SK-N-SH (cell line): Measurements from ENCODE around the gene ZNF827. TPM values are rescaled to one million over a fixed set of nuclear protein-coding genes. Genes with fewer than 3 reads are reported as not detected.
A peak's percentile ranks its signal among the peaks of the same experiment; 100 is the strongest.

Experiments
- CTCF ChIA-PET: fragments of 300-600, 350-600 bp; formaldehyde crosslinking; extraction: SDS; loops from one replicate; lab custom pipeline; 2021; lab: Yijun Ruan, JAX
- POLR2A ChIA-PET: fragments of 350-600 bp; sonication (Branson Sonifier 250); formaldehyde crosslinking; extraction: SDS; loops from one replicate; lab custom pipeline; 2020; ENCODE audit warnings: antibody characterized with exemption, inconsistent platforms; lab: Yijun Ruan, JAX
- DNase-seq: peaks from one replicate; pipeline ENCODE4 v3.0.0; 2012
- H2AFZ ChIP-seq: fragments of 200-600 bp; sonication (generic); 2 replicates; pipeline ENCODE4 v1.8.1; 2016; ENCODE audit warnings: antibody characterized with exemption, mild to moderate bottlenecking, low read depth
- H3F3A ChIP-seq: fragments of 200-600 bp; sonication (generic); replicated peaks from 2 replicates; pipeline ENCODE3; 2016; ENCODE audit warnings: antibody characterized with exemption, mild to moderate bottlenecking; ENCODE audit not compliant: insufficient read depth
- H3K27ac ChIP-seq, 2 experiments: fragments of 200-500 bp in 1 of 2; fragments of 200-600 bp in 1 of 2; sonication (Bioruptor generic) in 1 of 2; sonication (generic), shearing (Covaris generic) in 1 of 2; 2 replicates each; pipeline versions ENCODE4 v1.5.1 to v1.6.1; 2014 to 2016; ENCODE audit warnings: low read depth in 2 of 2, inconsistent platforms in 1 of 2, low read length in 1 of 2, mild to moderate bottlenecking in 1 of 2, mixed read lengths in 1 of 2
- H3K27me3 ChIP-seq: fragments of 200-600 bp; sonication (generic), shearing (Covaris generic); 2 replicates; pipeline ENCODE4 v1.6.1; 2016; ENCODE audit warnings: mixed run types; ENCODE audit not compliant: insufficient read depth
- H3K36me3 ChIP-seq, 2 experiments: fragments of 200-500 bp in 1 of 2; fragments of 200-600 bp in 1 of 2; sonication (Bioruptor generic) in 1 of 2; sonication (generic) in 1 of 2; replicated peaks in 1 of 2; 2 replicates each; pipeline versions ENCODE3 to v1.5.1; 2014 to 2016; ENCODE audit warnings: low read length in 1 of 2, mild to moderate bottlenecking in 1 of 2; ENCODE audit not compliant: insufficient read depth in 2 of 2, control insufficient read depth in 1 of 2
- H3K4me1 ChIP-seq, 2 experiments: fragments of 200-500 bp in 1 of 2; fragments of 200-600 bp in 1 of 2; sonication (Bioruptor generic) in 1 of 2; sonication (generic), shearing (Covaris generic) in 1 of 2; 2 replicates each; pipeline versions ENCODE4 v1.5.1 to v1.6.1; 2014 to 2016; ENCODE audit warnings: low read depth in 1 of 2, low read length in 1 of 2, mixed run types in 1 of 2; ENCODE audit not compliant: insufficient read depth in 2 of 2, control insufficient read depth in 1 of 2
- H3K4me2 ChIP-seq: fragments of 200-600 bp; sonication (generic), shearing (Covaris generic); 2 replicates; pipeline ENCODE4 v1.6.1; 2017; ENCODE audit warnings: mixed run types
- H3K4me3 ChIP-seq, 2 experiments: fragments of 200-500 bp in 1 of 2; fragments of 200-600 bp in 1 of 2; sonication (Bioruptor generic) in 1 of 2; sonication (generic), shearing (Covaris generic) in 1 of 2; 2 replicates each; pipeline versions ENCODE4 v1.5.1 to v1.8.1; 2014 to 2016; ENCODE audit warnings: low read depth in 2 of 2, inconsistent platforms in 1 of 2, low read length in 1 of 2, mild to moderate bottlenecking in 1 of 2, mixed read lengths in 1 of 2, moderate library complexity in 1 of 2
- H3K79me2 ChIP-seq: fragments of 200-600 bp; sonication (generic); 2 replicates; pipeline ENCODE4 v1.8.1; 2017; ENCODE audit warnings: mild to moderate bottlenecking; ENCODE audit not compliant: insufficient read depth
- H3K9ac ChIP-seq: fragments of 200-600 bp; sonication (generic); 2 replicates; pipeline ENCODE4 v1.6.1; 2017; ENCODE audit warnings: mixed run types
- H3K9me2 ChIP-seq: fragments of 200-600 bp; sonication (generic); 2 replicates; pipeline ENCODE4 v1.6.1; 2017; ENCODE audit warnings: mixed run types
- H3K9me3 ChIP-seq: fragments of 200-600 bp; sonication (generic); 2 replicates; pipeline ENCODE4 v1.6.1; 2017; ENCODE audit warnings: mixed run types, mild to moderate bottlenecking, moderate library complexity
- H4K20me1 ChIP-seq: fragments of 200-600 bp; sonication (generic); 2 replicates; pipeline ENCODE4 v1.6.1; 2017; ENCODE audit warnings: mild to moderate bottlenecking, mixed run types; ENCODE audit not compliant: insufficient read depth
- CHD2 ChIP-seq: fragments of 150-350 bp; IDR thresholded peaks from 2 replicates; pipeline ENCODE4 v1.6.1; 2018; ENCODE audit warnings: low read length; ENCODE audit not compliant: partially characterized antibody
- EZH2phosphoT487 ChIP-seq: fragments of 200-600 bp; sonication (generic); IDR thresholded peaks from 2 replicates; pipeline ENCODE4 v1.6.1; 2017; ENCODE audit warnings: low read depth, mixed run types, mild to moderate bottlenecking, antibody characterized with exemption, moderate library complexity, borderline replicate concordance
- FOXJ3 ChIP-seq: sonication (generic); formaldehyde crosslinking; IDR thresholded peaks from 2 replicates; pipeline ENCODE4 v1.5.1; 2020; ENCODE audit warnings: mild to moderate bottlenecking, missing genetic modification reagents
- FOXM1 ChIP-seq: IDR thresholded peaks from 2 replicates; pipeline ENCODE4 v1.4.0; 2012; ENCODE audit warnings: low read depth, mild to moderate bottlenecking
- GABPA ChIP-seq: IDR thresholded peaks from 2 replicates; pipeline ENCODE4 v1.4.0; 2012; ENCODE audit warnings: low read depth, mild to moderate bottlenecking
- GATA2 ChIP-seq: sonication (generic); formaldehyde crosslinking; IDR thresholded peaks from 2 replicates; pipeline ENCODE4 v1.5.0; 2020; ENCODE audit warnings: mild to moderate bottlenecking, missing genetic modification reagents
- MEF2A ChIP-seq: IDR thresholded peaks from 2 replicates; pipeline ENCODE4 v1.4.0; 2012; ENCODE audit warnings: low read depth, borderline replicate concordance
- RAD21 ChIP-seq: IDR thresholded peaks from 2 replicates; pipeline ENCODE4 v1.6.1; 2012; ENCODE audit warnings: mild to moderate bottlenecking, low read length
- RFX5 ChIP-seq: IDR thresholded peaks from 2 replicates; pipeline ENCODE4 v1.6.1; 2012; ENCODE audit warnings: mild to moderate bottlenecking, improper control_type of control experiment, low read length
- TCF12 ChIP-seq: IDR thresholded peaks from 2 replicates; pipeline ENCODE4 v1.4.0; 2012
- WGBS: methylation state at CpG from one replicate; pipeline ENCODE4 v1.1.6; 2017; ENCODE audit warnings: low lambda C conversion rate; 5-methylcytosine and 5-hydroxymethylcytosine counted together
- polyA plus RNA-seq, 3 experiments: library from polyadenylated mRNA; depleted of rRNA; stranded (reverse); fragments of >200 nt; gene quantifications; 2 replicates each; pipeline ENCODE4 v1.2.3, GENCODE V29; 2012
- TF ChIP-seq, protein P1 (sequence below): fragments of 150-350 bp; IDR thresholded peaks from 2 replicates; pipeline ENCODE4 v1.6.1; 2017; ENCODE audit warnings: antibody characterized with exemption, low read length, low read depth, borderline replicate concordance
- TF ChIP-seq, protein P2 (sequence below): IDR thresholded peaks from 2 replicates; pipeline ENCODE4 v1.4.0; 2012; ENCODE audit warnings: low read depth
- TF ChIP-seq, protein P3 (sequence below): IDR thresholded peaks from 2 replicates; pipeline ENCODE4 v1.4.0; 2012; ENCODE audit warnings: low read depth, borderline replicate concordance
- TF ChIP-seq, protein P4 (sequence below): fragments of 200-600 bp; sonication (generic); IDR thresholded peaks from 2 replicates; pipeline ENCODE4 v1.6.1; 2017; ENCODE audit warnings: antibody characterized with exemption, mild to moderate bottlenecking, moderate library complexity

The ZNF827 gene
- polyA plus RNA-seq, 1 of the 3 experiments (the other 2 are of a cell fraction): 23.2 TPM

DNA sequence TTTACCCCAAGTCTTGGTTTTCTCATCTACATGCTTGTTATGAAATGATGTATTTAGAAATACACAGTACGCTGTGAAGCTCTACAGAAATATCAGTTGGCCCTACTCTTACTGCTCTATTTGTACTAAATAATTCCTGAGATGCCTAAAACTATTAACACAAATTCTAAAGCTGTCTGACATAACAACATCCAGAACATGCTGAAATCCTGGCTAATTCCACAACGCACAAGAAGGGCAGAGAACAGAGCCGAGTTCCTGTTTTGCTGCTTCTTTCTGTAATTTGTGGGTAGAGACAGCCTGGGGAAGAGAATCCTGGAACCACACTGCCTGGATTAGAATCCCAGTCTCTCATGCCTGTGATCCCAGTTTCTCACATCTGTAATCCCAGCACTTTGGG is 59.0 kb downstream of the ZNF827 start:
- peaks cover 49% of the 10 kb centered on the region; the same call in 1 of the 2 replicates for H3K79me2 ChIP-seq
- ChIA-PET CTCF (interaction anchor here (1.1 kb wide), 1 partner anchor 9 kb away, joined by 3 read pairs; no protein-coding TSS in a partner anchor), POLR2A (no interaction called here)

DNA sequence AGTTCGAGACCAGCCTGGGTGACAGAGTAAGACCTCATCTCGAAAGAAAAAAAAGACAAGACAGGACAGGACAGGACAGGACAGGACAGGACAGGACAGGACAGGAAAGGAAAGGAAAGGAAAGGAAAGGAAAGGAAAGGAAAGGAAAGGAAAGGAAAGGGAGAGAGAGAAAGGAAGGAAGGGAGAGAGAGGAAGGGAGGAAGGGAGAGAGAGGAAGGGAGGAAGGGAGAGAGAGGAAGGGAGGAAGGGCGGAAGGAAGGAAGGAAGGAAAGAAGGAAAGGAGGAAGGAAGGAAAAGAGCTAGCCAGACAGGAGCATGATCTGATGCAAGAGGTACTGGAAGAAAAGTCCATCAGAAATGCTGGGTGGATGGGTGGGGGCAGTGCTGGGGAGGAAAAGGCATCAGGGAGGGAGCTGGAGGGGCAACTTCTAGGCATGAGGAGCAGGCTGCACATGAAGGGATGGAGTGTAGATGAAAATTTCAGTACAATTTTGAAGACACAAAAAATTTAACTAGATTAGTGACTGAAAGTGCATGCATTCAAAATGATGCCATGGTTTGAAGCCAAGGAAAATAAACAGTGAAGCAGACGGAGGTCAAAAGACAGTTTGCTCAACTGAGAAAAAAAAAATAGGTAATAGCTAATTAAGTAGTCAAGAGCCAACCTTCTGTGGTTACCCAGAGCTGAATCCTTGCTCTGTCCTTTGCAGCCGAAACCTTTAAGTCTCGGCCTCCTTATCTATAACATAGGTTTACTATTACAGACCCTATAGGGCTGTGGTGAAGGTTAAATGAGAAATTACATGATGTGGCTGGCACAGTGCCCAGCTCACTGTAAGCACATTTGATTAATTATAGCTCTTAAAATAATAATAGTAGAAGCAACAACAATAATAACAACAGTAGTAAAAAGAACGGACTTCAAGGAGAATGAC is 59.9 kb downstream of the ZNF827 start:
- peaks cover 41% of the 10 kb centered on the region; the same call in 1 of the 2 replicates for H3K79me2 ChIP-seq
- H3K4me1 ChIP-seq: peaks cover 5 to 9% of the 10 kb centered on the region in 2 experiments; a peak in 2 of 4 replicates
- peaks cover 29 to 30% of the 10 kb centered on the region in 2 experiments for H3K36me3 ChIP-seq
- no peaks in the 10 kb centered on the region for H3K27me3 ChIP-seq
- H4K20me1 ChIP-seq: no peaks in the 10 kb centered on the region
- H3K4me3 ChIP-seq: no peak overlapping the region
- 74% methylated on average over 7 of the region's 7 CpGs for WGBS
- H2AFZ ChIP-seq: no peak overlapping the region
- ChIA-PET POLR2A (no interaction called here), CTCF (interaction anchor here (1.1 kb wide), 1 partner anchor 10 kb away, joined by 3 read pairs; no protein-coding TSS in a partner anchor)
- 0 out of 2 replicates have a peak overlapping the region, but pooled peaks have one; percentile 14 for H3K4me2 ChIP-seq
- H3F3A ChIP-seq: no peaks in the 10 kb centered on the region
- H3K9ac ChIP-seq: no peak overlapping the region
- DNase-seq: peak; percentile 8
- H3K9me2 ChIP-seq: no peaks in the 10 kb centered on the region
- H3K27ac ChIP-seq: peak overlapping the region in 1 of 2 experiments; percentile 11; a peak in 1 of 4 replicates
- no peaks in the 10 kb centered on the region for H3K9me3 ChIP-seq
- TF ChIP-seq, protein P1, sequence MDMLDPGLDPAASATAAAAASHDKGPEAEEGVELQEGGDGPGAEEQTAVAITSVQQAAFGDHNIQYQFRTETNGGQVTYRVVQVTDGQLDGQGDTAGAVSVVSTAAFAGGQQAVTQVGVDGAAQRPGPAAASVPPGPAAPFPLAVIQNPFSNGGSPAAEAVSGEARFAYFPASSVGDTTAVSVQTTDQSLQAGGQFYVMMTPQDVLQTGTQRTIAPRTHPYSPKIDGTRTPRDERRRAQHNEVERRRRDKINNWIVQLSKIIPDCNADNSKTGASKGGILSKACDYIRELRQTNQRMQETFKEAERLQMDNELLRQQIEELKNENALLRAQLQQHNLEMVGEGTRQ: no peak
- TF ChIP-seq RAD21 (no peak), TCF12 (no peak), FOXJ3 (CRISPR knock-in tag) (no peak), RFX5 (no peak), GABPA (no peak), FOXM1 (no peak)
- TF ChIP-seq, protein P2, sequence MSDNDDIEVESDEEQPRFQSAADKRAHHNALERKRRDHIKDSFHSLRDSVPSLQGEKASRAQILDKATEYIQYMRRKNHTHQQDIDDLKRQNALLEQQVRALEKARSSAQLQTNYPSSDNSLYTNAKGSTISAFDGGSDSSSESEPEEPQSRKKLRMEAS: no peak
- TF ChIP-seq, protein P3, sequence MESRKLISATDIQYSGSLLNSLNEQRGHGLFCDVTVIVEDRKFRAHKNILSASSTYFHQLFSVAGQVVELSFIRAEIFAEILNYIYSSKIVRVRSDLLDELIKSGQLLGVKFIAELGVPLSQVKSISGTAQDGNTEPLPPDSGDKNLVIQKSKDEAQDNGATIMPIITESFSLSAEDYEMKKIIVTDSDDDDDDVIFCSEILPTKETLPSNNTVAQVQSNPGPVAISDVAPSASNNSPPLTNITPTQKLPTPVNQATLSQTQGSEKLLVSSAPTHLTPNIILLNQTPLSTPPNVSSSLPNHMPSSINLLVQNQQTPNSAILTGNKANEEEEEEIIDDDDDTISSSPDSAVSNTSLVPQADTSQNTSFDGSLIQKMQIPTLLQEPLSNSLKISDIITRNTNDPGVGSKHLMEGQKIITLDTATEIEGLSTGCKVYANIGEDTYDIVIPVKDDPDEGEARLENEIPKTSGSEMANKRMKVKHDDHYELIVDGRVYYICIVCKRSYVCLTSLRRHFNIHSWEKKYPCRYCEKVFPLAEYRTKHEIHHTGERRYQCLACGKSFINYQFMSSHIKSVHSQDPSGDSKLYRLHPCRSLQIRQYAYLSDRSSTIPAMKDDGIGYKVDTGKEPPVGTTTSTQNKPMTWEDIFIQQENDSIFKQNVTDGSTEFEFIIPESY: no peak

More for the DNA sequence above, 59.0 kb downstream of the ZNF827 start:
- H3K9me3 ChIP-seq: no peaks in the 10 kb centered on the region
- no peak overlapping the region for H3K4me3 ChIP-seq
- no peaks in the 10 kb centered on the region for H3K9me2 ChIP-seq
- DNase-seq: no peak
- no peak overlapping the region for H3K4me2 ChIP-seq
- TF ChIP-seq FOXM1: no peak
- TF ChIP-seq, protein P4, sequence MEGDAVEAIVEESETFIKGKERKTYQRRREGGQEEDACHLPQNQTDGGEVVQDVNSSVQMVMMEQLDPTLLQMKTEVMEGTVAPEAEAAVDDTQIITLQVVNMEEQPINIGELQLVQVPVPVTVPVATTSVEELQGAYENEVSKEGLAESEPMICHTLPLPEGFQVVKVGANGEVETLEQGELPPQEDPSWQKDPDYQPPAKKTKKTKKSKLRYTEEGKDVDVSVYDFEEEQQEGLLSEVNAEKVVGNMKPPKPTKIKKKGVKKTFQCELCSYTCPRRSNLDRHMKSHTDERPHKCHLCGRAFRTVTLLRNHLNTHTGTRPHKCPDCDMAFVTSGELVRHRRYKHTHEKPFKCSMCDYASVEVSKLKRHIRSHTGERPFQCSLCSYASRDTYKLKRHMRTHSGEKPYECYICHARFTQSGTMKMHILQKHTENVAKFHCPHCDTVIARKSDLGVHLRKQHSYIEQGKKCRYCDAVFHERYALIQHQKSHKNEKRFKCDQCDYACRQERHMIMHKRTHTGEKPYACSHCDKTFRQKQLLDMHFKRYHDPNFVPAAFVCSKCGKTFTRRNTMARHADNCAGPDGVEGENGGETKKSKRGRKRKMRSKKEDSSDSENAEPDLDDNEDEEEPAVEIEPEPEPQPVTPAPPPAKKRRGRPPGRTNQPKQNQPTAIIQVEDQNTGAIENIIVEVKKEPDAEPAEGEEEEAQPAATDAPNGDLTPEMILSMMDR: no peak
- TF ChIP-seq EZH2phosphoT487: no peak
- TF ChIP-seq CHD2: no peak
- no peak for TF ChIP-seq GATA2 (CRISPR knock-in tag)
- no peak for TF ChIP-seq GABPA
- TF ChIP-seq, protein P2: no peak
- TF ChIP-seq, protein P3: no peak
- TF ChIP-seq MEF2A: no peak
- H3K27me3 ChIP-seq: no peaks in the 10 kb centered on the region
- peaks cover 29 to 30% of the 10 kb centered on the region in 2 experiments for H3K36me3 ChIP-seq
- no peak overlapping the region for H2AFZ ChIP-seq
- 96% methylated on average over 3 of the region's 3 CpGs for WGBS
- H3K9ac ChIP-seq: no peak overlapping the region
- peaks cover 5 to 9% of the 10 kb centered on the region in 2 experiments; a peak in 2 of 4 replicates for H3K4me1 ChIP-seq
- peak overlapping the region in 1 of 2 experiments; percentile 11; a peak in 1 of 4 replicates for H3K27ac ChIP-seq
- no peaks in the 10 kb centered on the region for H3F3A ChIP-seq
- no peaks in the 10 kb centered on the region for H4K20me1 ChIP-seq
